Measurements from ENCODE around the gene BIRC3. TPM values are rescaled to one million over a fixed set of nuclear protein-coding genes. Genes with fewer than 3 reads are reported as not detected.

BIRC3 gene
- total RNA-seq, 2 donors from 2014 or later = 4.9 to 15.3 TPM

DNA sequence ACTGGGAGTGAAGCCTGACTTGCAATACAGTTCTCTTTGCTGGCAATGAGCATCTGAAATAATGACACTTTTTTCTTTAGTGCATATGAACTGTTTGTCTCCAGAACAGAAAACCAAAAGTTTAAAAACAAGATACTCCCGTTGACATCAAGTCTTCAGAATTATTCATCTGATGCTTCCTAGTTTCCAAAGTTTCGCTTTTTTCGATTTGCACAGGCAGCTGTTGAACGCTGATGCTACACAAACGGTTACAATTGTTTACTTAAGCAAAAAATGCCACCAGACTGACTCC, 29.1 kb downstream of the BIRC3 start:
- Histone ChIP-seq H3K4me3 (peak overlapping the region; percentile 99), H3K27ac (peak overlapping the region; percentile 99 to 100), H3K9me3 (no peaks in the 10 kb centered on the region), H3K36me3 (no peaks in the 10 kb centered on the region), H3K4me1 (ENCODE audit: control insufficient read depth in 1 of 2, low read depth in 2 of 2) (peaks cover 16 to 31% of the 10 kb centered on the region in 2 donors), H3K27me3 (replicated peaks; ENCODE audit: insufficient read depth) (no peaks in the 10 kb centered on the region)
- TF ChIP-seq, protein P1, sequence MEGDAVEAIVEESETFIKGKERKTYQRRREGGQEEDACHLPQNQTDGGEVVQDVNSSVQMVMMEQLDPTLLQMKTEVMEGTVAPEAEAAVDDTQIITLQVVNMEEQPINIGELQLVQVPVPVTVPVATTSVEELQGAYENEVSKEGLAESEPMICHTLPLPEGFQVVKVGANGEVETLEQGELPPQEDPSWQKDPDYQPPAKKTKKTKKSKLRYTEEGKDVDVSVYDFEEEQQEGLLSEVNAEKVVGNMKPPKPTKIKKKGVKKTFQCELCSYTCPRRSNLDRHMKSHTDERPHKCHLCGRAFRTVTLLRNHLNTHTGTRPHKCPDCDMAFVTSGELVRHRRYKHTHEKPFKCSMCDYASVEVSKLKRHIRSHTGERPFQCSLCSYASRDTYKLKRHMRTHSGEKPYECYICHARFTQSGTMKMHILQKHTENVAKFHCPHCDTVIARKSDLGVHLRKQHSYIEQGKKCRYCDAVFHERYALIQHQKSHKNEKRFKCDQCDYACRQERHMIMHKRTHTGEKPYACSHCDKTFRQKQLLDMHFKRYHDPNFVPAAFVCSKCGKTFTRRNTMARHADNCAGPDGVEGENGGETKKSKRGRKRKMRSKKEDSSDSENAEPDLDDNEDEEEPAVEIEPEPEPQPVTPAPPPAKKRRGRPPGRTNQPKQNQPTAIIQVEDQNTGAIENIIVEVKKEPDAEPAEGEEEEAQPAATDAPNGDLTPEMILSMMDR (IDR thresholded peaks at IDR 0.05) = no peak
- ATAC-seq (ENCODE audit: insufficient number of reproducible peaks, low FRiP score, low read depth) (no peak), DNase-seq (ENCODE audit: low spot score) (no peak)

DNA sequence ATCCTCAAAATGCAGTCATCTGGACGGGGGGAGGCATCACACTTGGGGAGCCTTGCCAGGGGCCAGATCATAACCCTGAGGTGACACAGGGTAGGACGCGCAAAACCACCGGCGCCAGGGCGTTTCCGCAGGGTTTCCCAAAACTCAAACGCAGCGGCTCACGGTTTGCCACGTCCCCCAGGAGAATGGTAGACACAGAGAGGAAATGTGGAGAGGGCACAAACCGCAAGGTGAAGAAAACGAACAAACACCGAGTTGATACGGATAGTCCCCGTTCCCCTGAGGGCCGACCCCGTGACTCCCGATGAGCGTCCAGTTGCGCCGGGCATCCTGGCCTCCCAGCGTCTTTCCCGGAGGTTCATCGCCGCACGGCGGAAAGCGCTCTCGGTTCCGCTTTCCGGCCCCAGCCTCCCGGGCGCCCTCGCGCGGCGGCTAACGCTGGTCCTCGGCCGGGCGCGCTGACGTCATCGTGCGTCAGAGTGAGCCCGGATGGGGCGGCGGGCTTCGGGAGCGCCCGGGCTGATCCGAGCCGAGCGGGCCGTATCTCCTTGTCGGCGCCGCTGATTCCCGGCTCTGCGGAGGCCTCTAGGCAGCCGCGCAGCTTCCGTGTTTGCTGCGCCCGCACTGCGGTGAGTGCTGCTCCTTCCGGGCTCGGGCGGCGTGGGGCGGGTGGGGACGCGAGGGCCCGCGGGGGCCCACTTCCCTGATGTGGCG, 29.6 kb downstream of the BIRC3 start, which contains the start of gene BIRC2:
TSS of gene BIRC2 (plus strand) at position 467 of the 714 bp plus-strand sequence. CDS start 2,641 bp downstream, outside the sequence.
- DNase-seq (ENCODE audit: low spot score) = peak; percentile 75
- Histone ChIP-seq H3K9me3 (no peaks in the 10 kb centered on the region), H3K4me3 (peak within 1 kb of the TSS; percentile 99), H3K36me3 (no peaks in the 10 kb centered on the region), H3K27ac (peak within 1 kb of the TSS; percentile 99 to 100), H3K27me3 (replicated peaks; ENCODE audit: insufficient read depth) (no peaks in the 10 kb centered on the region), H3K4me1 (ENCODE audit: control insufficient read depth in 1 of 2, low read depth in 2 of 2) (peaks cover 16 to 31% of the 10 kb centered on the region in 2 donors)
- TF ChIP-seq, protein P1 (IDR thresholded peaks at IDR 0.05) = peak; percentile 69
- peak; percentile 91 for ATAC-seq (ENCODE audit: insufficient number of reproducible peaks, low FRiP score, low read depth)

DNA sequence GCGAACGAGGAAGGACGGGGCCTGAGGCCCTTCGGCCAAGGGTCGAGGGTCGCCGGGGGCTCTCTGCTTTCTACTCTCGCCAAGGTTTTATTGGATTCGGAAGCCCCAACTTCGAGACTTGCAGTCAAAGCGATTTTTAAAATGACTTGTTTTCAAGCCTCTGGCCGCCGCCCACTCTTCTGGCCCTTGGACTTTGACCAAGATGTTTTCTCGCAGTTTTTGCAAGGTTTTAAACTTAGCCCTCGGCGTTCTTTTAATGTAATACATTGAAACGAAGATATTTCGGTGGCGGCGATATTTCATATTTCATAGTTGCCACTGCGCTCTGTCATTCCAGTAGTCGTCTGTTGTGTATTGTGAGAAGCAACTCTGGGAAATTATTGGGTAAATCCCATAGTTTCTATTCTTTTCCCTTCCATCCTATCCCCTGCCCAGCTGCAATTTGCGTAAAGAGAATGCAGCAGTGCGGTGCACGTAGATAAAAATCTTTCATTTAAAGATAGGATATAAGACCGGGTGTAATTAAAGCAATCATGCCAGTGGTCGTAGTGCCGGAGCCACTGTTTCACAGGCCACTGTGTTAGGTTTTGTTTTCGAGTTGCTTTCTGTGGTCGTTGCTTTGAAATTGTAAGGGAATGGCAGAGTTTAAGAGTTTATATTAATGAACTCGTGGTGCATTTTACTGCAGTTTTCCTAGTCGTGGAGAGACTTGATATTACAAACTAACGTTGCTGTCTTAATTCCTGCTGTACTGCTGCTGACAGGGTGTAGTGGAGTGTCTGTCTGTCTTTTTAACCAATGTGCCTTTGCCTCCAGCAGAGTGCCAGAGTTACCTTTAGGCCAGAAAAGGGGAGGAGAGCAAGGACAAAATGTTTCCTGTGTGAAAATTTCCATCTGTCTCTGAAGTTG, 30.4 kb downstream of the BIRC3 start:
- Histone ChIP-seq H3K27ac (peak overlapping the region; percentile 99 to 100), H3K4me3 (peak overlapping the region; percentile 99), H3K9me3 (no peaks in the 10 kb centered on the region), H3K36me3 (no peaks in the 10 kb centered on the region), H3K27me3 (replicated peaks; ENCODE audit: insufficient read depth) (no peaks in the 10 kb centered on the region), H3K4me1 (ENCODE audit: control insufficient read depth in 1 of 2, low read depth in 2 of 2) (peaks cover 16 to 31% of the 10 kb centered on the region in 2 donors)
- DNase-seq (ENCODE audit: low spot score) = no peak
- TF ChIP-seq, protein P1 (IDR thresholded peaks at IDR 0.05) = no peak
- no peak for ATAC-seq (ENCODE audit: insufficient number of reproducible peaks, low FRiP score, low read depth)

DNA sequence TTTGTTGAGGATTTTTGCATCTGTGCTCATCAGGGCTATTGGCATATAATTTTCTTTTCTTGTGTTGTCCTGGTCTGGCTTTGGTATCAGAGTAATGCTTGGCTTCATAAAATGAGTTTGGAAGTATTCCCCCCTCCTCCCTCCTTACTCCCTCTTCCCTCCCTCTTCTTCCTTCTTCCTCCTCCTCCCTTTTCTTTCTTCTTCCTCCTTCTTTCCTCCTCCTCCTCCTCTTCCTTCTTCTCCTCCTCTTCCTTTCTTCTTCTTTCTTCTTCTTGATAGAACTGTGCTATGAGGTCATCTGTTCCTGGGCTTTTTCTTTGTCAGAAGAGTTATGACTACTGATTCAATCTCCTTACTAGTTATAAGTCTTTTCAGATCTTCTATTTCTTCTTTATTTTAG, 39.8 kb downstream of the BIRC3 start:
- ATAC-seq (ENCODE audit: insufficient number of reproducible peaks, low FRiP score, low read depth) (no peak), DNase-seq (ENCODE audit: low spot score) (no peak)
- TF ChIP-seq, protein P1 (IDR thresholded peaks at IDR 0.05) = no peak
- no peak overlapping the region for H3K4me3 ChIP-seq
- peaks cover 19% of the 10 kb centered on the region for H3K36me3 ChIP-seq
- H3K27me3 ChIP-seq (replicated peaks; ENCODE audit: insufficient read depth) = no peaks in the 10 kb centered on the region
- no peaks in the 10 kb centered on the region for H3K4me1 ChIP-seq (ENCODE audit: control insufficient read depth in 1 of 2, low read depth in 2 of 2)
- no peak overlapping the region for H3K27ac ChIP-seq
- no peaks in the 10 kb centered on the region for H3K9me3 ChIP-seq

DNA sequence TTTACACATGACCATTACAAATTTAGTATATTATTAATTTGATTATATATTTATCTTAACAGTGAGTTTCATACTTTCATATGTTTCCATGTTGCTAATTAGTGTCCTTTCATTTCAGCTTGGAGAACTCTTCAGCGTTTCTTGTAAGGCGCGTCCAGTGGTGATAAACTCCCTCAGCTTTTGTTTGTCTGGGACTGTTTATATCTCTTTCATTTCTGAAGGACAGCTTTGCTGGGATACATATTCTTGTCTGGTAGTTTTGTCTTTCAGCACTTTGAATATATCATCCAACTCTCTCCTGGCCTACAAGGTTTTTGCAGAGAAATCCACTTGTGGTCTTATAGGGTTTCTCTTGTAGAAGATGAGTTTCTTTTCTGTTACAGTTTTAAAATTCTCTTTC, 42.1 kb downstream of the BIRC3 start:
- no peak for ATAC-seq (ENCODE audit: insufficient number of reproducible peaks, low FRiP score, low read depth)
- H3K9me3 ChIP-seq = no peaks in the 10 kb centered on the region
- H3K27me3 ChIP-seq (replicated peaks; ENCODE audit: insufficient read depth) = no peaks in the 10 kb centered on the region
- TF ChIP-seq, protein P1 (IDR thresholded peaks at IDR 0.05) = no peak
- no peaks in the 10 kb centered on the region for H3K4me1 ChIP-seq (ENCODE audit: control insufficient read depth in 1 of 2, low read depth in 2 of 2)
- peaks cover 19% of the 10 kb centered on the region for H3K36me3 ChIP-seq
- no peak for DNase-seq (ENCODE audit: low spot score)
- H3K27ac ChIP-seq = no peak overlapping the region
- no peak overlapping the region for H3K4me3 ChIP-seq
